HUES64 (cell line): ENCODE measurements around the gene TWIST2.

Experiments
- H3K27ac ChIP-seq: 2 replicates; pipeline ENCODE4 v1.7.0; 2013; ENCODE audit warnings: low read depth, low read length, inconsistent platforms
- H3K27me3 ChIP-seq: 2 replicates; pipeline ENCODE4 v1.6.1; 2013; ENCODE audit warnings: mild to moderate bottlenecking, low read length; ENCODE audit not compliant: insufficient read depth
- H3K36me3 ChIP-seq: 2 replicates; pipeline ENCODE4 v1.6.1; 2013; ENCODE audit warnings: mild to moderate bottlenecking, low read length; ENCODE audit not compliant: insufficient read depth
- H3K4me1 ChIP-seq: 2 replicates; pipeline ENCODE4 v1.6.1; 2013; ENCODE audit warnings: mild to moderate bottlenecking, low read length, moderate library complexity; ENCODE audit not compliant: insufficient read depth
- H3K4me3 ChIP-seq: 2 replicates; pipeline ENCODE4 v1.5.1; 2013; ENCODE audit warnings: mild to moderate bottlenecking, low read length, moderate library complexity
- H3K9ac ChIP-seq: 2 replicates; pipeline ENCODE4 v1.6.1; 2013; ENCODE audit warnings: mild to moderate bottlenecking, low read depth, low read length
- H3K9me3 ChIP-seq: 2 replicates; pipeline ENCODE4 v1.6.1; 2013; ENCODE audit warnings: low read depth, low read length; ENCODE audit not compliant: insufficient read depth
- WGBS: fragments of 150-250, 120-280 bp; methylation state at CpG from one replicate; pipeline ENCODE4 v1.1.7; 2013; ENCODE audit warnings: missing lambda C conversion rate; 5-methylcytosine and 5-hydroxymethylcytosine counted together

TWIST2 gene

GRCh38 chr2:238817382-238817781 lies 30.5 kb upstream of the TWIST2 start:
- Histone ChIP-seq H3K27ac (no peak overlapping the region), H3K9me3 (no peaks in the 10 kb centered on the region), H3K9ac (no peak overlapping the region), H3K36me3 (no peaks in the 10 kb centered on the region), H3K4me1 (peaks cover 7% of the 10 kb centered on the region; the same call in 1 of the 2 replicates), H3K4me3 (no peak overlapping the region), H3K27me3 (no peaks in the 10 kb centered on the region; the same call in 1 of the 2 replicates)
- 28% methylated on average over 5 of the region's 5 CpGs for WGBS

- H3K27ac ChIP-seq = no peak overlapping the region
- 0 out of 2 replicates have a peak, but pooled peaks cover under 1% of the 10 kb centered on the region for H3K9me3 ChIP-seq
- 78% methylated on average over 5 of the region's 5 CpGs for WGBS
- no peaks in the 10 kb centered on the region; the same call in 1 of the 2 replicates for H3K27me3 ChIP-seq
- H3K4me1 ChIP-seq = peaks cover 7% of the 10 kb centered on the region; the same call in 1 of the 2 replicates
- H3K4me3 ChIP-seq = no peak overlapping the region
- H3K36me3 ChIP-seq = no peaks in the 10 kb centered on the region
- H3K9ac ChIP-seq = no peak overlapping the region
Measured at GRCh38 chr2:238817891-238818290, 30.0 kb upstream of the TWIST2 start.

- Histone ChIP-seq H3K9me3 (peaks cover 7% of the 10 kb centered on the region), H3K27me3 (no peaks in the 10 kb centered on the region; the same call in 1 of the 2 replicates), H3K4me1 (peaks cover 7% of the 10 kb centered on the region; the same call in 1 of the 2 replicates), H3K36me3 (no peaks in the 10 kb centered on the region), H3K9ac (no peak overlapping the region), H3K4me3 (no peak overlapping the region), H3K27ac (no peak overlapping the region)
- 92% methylated on average over 2 of the region's 2 CpGs for WGBS
Measured at GRCh38 chr2:238818561-238818960, 29.3 kb upstream of the TWIST2 start.

- no peaks in the 10 kb centered on the region; the same call in 1 of the 2 replicates for H3K27me3 ChIP-seq
- peaks cover 23% of the 10 kb centered on the region for H3K9me3 ChIP-seq
- H3K36me3 ChIP-seq = no peaks in the 10 kb centered on the region
- H3K27ac ChIP-seq = no peak overlapping the region
- 100% methylated on average over 1 of the region's 1 CpG for WGBS
- no peak overlapping the region for H3K9ac ChIP-seq
- H3K4me3 ChIP-seq = no peak overlapping the region
- H3K4me1 ChIP-seq = peaks cover 7% of the 10 kb centered on the region; the same call in 1 of the 2 replicates
Measured at GRCh38 chr2:238820197-238820596, 27.7 kb upstream of the TWIST2 start.

- WGBS = 82% methylated on average over 6 of the region's 6 CpGs
- H3K9ac ChIP-seq = no peak overlapping the region
- H3K27ac ChIP-seq = no peak overlapping the region
- H3K4me3 ChIP-seq = no peak overlapping the region
- peaks cover 7% of the 10 kb centered on the region; the same call in 1 of the 2 replicates for H3K4me1 ChIP-seq
- H3K27me3 ChIP-seq = no peaks in the 10 kb centered on the region; the same call in 1 of the 2 replicates
- H3K36me3 ChIP-seq = no peaks in the 10 kb centered on the region
- peaks cover 23% of the 10 kb centered on the region for H3K9me3 ChIP-seq
Measured at GRCh38 chr2:238820916-238821315, 27.0 kb upstream of the TWIST2 start.

- whole genome bisulfite sequencing = 85% methylated on average over 9 of the region's 9 CpGs
- H3K4me1 ChIP-seq = peaks cover 7% of the 10 kb centered on the region; the same call in 1 of the 2 replicates
- no peak overlapping the region for H3K4me3 ChIP-seq
- H3K27ac ChIP-seq = no peak overlapping the region
- H3K9me3 ChIP-seq = peaks cover 23% of the 10 kb centered on the region
- no peaks in the 10 kb centered on the region; the same call in 1 of the 2 replicates for H3K27me3 ChIP-seq
- no peak overlapping the region for H3K9ac ChIP-seq
- H3K36me3 ChIP-seq = no peaks in the 10 kb centered on the region
Measured at GRCh38 chr2:238821391-238821790, 26.5 kb upstream of the TWIST2 start.

- Histone ChIP-seq H3K4me3 (no peak overlapping the region), H3K36me3 (no peaks in the 10 kb centered on the region), H3K9ac (no peak overlapping the region), H3K27ac (no peak overlapping the region), H3K4me1 (peaks cover 7% of the 10 kb centered on the region; the same call in 1 of the 2 replicates), H3K27me3 (no peaks in the 10 kb centered on the region; the same call in 1 of the 2 replicates), H3K9me3 (peaks cover 23% of the 10 kb centered on the region)
- 85% methylated on average over 10 of the region's 10 CpGs for WGBS
Measured at GRCh38 chr2:238821944-238822670, 25.8 kb upstream of the TWIST2 start.

GRCh38 chr2:238822955-238823354 lies 24.9 kb upstream of the TWIST2 start:
- Histone ChIP-seq H3K4me1 (peaks cover 2% of the 10 kb centered on the region; the same call in 1 of the 2 replicates), H3K4me3 (no peak overlapping the region), H3K27ac (no peak overlapping the region), H3K9me3 (peaks cover 23% of the 10 kb centered on the region), H3K27me3 (no peaks in the 10 kb centered on the region; the same call in 1 of the 2 replicates), H3K36me3 (no peaks in the 10 kb centered on the region), H3K9ac (no peak overlapping the region)
- 96% methylated on average over 1 of the region's 1 CpG for WGBS

GRCh38 chr2:238831177-238831576 lies 16.7 kb upstream of the TWIST2 start:
- H3K27me3 ChIP-seq = peaks cover 19% of the 10 kb centered on the region

GRCh38 chr2:238834982-238835381 lies 12.9 kb upstream of the TWIST2 start:
- WGBS = 83% methylated on average over 3 of the region's 3 CpGs
- Histone ChIP-seq H3K9ac (no peak overlapping the region), H3K36me3 (no peaks in the 10 kb centered on the region), H3K4me1 (no peaks in the 10 kb centered on the region), H3K4me3 (no peak overlapping the region), H3K27ac (no peak overlapping the region), H3K9me3 (no peaks in the 10 kb centered on the region), H3K27me3 (peaks cover 14% of the 10 kb centered on the region)

More at GRCh38 chr2:238831177-238831576, 16.7 kb upstream of the TWIST2 start:
- 90% methylated on average over 2 of the region's 2 CpGs for WGBS
- H3K4me3 ChIP-seq = no peak overlapping the region
- H3K9me3 ChIP-seq = no peaks in the 10 kb centered on the region
- no peaks in the 10 kb centered on the region for H3K4me1 ChIP-seq
- no peak overlapping the region for H3K9ac ChIP-seq
- no peak overlapping the region for H3K27ac ChIP-seq
- no peaks in the 10 kb centered on the region for H3K36me3 ChIP-seq

- Histone ChIP-seq H3K9me3 (no peaks in the 10 kb centered on the region), H3K36me3 (no peaks in the 10 kb centered on the region), H3K27me3 (peaks cover 14% of the 10 kb centered on the region), H3K27ac (no peak overlapping the region), H3K9ac (no peak overlapping the region), H3K4me3 (no peak overlapping the region), H3K4me1 (no peaks in the 10 kb centered on the region)
- WGBS = 75% methylated on average over 7 of the region's 7 CpGs
Measured at GRCh38 chr2:238835726-238836301, 12.1 kb upstream of the TWIST2 start.
